COLO668 (cell line): ENCODE data around the gene TANK.

Experiments
- DNase-seq: peaks from one replicate; lab custom pipeline; 2025; ENCODE audit not compliant: unreplicated experiment; lab: John Stamatoyannopoulos, UW

TANK gene

GRCh38 chr2:161223139-161223732 lies 63.0 kb downstream of the TANK start:
- no peak for DNase-seq

GRCh38 chr2:161228511-161229240 lies 68.4 kb downstream of the TANK start:
- no peak for DNase-seq

GRCh38 chr2:161230959-161231358 lies 70.7 kb downstream of the TANK start:
- no peak for DNase-seq

- no peak for DNase-seq
Measured at GRCh38 chr2:161232571-161232970, 72.3 kb downstream of the TANK start.

- DNase-seq = no peak
Measured at GRCh38 chr2:161233858-161234431, 73.7 kb downstream of the TANK start.

- DNase-seq = no peak
Measured at GRCh38 chr2:161234627-161235026, 74.4 kb downstream of the TANK start.

- DNase-seq = peak; percentile 56
Measured at GRCh38 chr2:161237392-161238264, 77.4 kb downstream of the TANK start.

- no peak for DNase-seq
Measured at GRCh38 chr2:161238265-161238559, 78.0 kb downstream of the TANK start.

GRCh38 chr2:161238560-161239325 lies 78.5 kb downstream of the TANK start:
- peak; percentile 66 for DNase-seq

GRCh38 chr2:161239326-161240109 lies 79.3 kb downstream of the TANK start:
- no peak for DNase-seq

- no peak for DNase-seq
Measured at GRCh38 chr2:161241894-161242293, 81.7 kb downstream of the TANK start.

- no peak for DNase-seq
Measured at GRCh38 chr2:161243312-161243711, 83.1 kb downstream of the TANK start.

- no peak for DNase-seq
Measured at GRCh38 chr2:161243905-161244304, 83.7 kb downstream of the TANK start.

- peak; percentile 75 for DNase-seq
Measured at GRCh38 chr2:161244387-161245260, 84.4 kb downstream of the TANK start.

GRCh38 chr2:161245261-161245553 lies 85.0 kb downstream of the TANK start:
- no peak for DNase-seq

- DNase-seq = no peak
Measured at GRCh38 chr2:161245671-161246070, 85.4 kb downstream of the TANK start.

- DNase-seq = no peak
Measured at GRCh38 chr2:161246281-161246680, 86.1 kb downstream of the TANK start.

GRCh38 chr2:161250864-161251436 lies 90.7 kb downstream of the TANK start:
- peak; percentile 34 for DNase-seq
